ENCODE measurements around the gene PLA2G4D.

The PLA2G4D gene

DNA sequence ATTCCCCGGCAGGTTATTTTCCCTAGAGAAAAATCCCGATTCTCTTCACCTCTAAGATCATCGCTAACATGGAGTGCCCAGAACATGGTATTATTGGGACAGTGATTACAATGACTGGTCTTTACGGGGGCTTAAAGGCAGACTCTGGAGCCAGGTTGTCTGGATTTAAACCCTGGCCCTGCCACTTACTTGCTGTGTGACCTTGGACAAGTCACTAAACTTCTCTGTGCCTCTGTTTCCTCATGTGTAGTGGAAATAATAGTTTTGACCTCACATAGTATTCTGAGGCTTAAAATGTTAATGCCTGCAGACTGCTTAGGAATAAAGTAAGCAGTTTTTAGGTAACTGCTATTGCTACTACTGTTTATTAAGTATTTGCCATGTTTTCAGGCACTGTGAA, 4.4 kb downstream of the PLA2G4D start (continued):
- TF ChIP-seq OSR1 (CRISPR knock-in tag; IDR thresholded peaks at IDR 0.05), result no peak
- no peak for TF ChIP-seq TOX (CRISPR knock-in tag; IDR thresholded peaks at IDR 0.05; ENCODE audit: borderline replicate concordance)
- TF ChIP-seq, protein P1, sequence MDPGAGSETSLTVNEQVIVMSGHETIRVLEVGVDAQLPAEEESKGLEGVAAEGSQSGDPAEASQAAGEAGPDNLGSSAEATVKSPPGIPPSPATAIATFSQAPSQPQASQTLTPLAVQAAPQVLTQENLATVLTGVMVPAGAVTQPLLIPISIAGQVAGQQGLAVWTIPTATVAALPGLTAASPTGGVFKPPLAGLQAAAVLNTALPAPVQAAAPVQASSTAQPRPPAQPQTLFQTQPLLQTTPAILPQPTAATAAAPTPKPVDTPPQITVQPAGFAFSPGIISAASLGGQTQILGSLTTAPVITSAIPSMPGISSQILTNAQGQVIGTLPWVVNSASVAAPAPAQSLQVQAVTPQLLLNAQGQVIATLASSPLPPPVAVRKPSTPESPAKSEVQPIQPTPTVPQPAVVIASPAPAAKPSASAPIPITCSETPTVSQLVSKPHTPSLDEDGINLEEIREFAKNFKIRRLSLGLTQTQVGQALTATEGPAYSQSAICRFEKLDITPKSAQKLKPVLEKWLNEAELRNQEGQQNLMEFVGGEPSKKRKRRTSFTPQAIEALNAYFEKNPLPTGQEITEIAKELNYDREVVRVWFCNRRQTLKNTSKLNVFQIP (CRISPR knock-in tag; IDR thresholded peaks at IDR 0.05; ENCODE audit: borderline replicate concordance, low read depth), result no peak

GRCh38 chr15:42088801-42089640, 5.3 kb downstream of the PLA2G4D start:
- TF ChIP-seq, protein P1 (CRISPR knock-in tag; IDR thresholded peaks at IDR 0.05; ENCODE audit: borderline replicate concordance, low read depth), result no peak
- no peak for TF ChIP-seq PATZ1 (CRISPR knock-in tag; IDR thresholded peaks at IDR 0.05; ENCODE audit: borderline replicate concordance)
- TF ChIP-seq, protein P2, sequence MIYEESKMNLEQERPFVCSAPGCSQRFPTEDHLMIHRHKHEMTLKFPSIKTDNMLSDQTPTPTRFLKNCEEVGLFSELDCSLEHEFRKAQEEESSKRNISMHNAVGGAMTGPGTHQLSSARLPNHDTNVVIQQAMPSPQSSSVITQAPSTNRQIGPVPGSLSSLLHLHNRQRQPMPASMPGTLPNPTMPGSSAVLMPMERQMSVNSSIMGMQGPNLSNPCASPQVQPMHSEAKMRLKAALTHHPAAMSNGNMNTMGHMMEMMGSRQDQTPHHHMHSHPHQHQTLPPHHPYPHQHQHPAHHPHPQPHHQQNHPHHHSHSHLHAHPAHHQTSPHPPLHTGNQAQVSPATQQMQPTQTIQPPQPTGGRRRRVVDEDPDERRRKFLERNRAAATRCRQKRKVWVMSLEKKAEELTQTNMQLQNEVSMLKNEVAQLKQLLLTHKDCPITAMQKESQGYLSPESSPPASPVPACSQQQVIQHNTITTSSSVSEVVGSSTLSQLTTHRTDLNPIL (CRISPR knock-in tag; IDR thresholded peaks at IDR 0.05; ENCODE audit: low read depth), result no peak
- ATAC-seq, result no peak

DNA sequence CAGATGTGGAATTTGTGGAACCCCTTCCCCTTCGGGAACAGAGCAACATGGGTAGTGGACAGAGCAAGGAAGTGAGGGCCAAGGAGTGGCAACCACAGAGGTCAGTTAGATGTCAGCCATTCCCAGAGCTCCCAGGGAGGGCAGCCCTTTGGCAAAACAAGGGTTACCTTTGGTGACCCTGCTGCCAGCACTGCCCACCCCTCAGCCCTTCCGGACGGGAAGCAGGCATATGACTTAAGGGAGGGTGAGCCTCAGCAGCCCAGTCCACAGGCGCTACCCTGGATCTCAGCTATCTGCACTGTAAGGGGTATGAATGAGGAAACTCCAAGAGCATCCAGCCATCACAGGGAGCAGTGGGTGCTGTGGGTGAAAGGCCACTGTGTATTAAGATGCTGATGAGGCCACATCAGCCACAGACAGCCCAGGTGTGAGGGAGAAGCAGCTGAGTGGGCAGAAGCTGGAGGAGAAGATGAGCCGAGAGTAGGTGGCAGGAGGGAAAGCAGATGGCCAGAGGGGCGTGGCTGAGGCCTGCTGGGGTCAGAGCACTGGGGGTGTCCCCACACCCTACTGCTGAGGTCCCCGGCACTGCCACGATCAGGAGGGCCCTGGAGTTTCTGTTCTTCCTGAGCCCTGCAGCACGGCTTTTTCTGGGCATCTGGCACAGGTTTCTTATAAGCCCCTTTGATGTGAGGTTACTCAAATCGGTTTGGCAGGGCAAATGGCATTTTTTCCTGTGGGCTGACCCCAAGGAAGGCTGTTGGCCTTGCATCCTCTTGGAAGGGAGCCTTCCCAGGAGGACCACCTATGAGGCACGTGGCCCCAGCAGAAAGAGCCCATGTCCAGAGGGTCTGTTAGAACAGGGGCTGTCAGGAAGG, 6.2 kb downstream of the PLA2G4D start:
- no peak for TF ChIP-seq ISL1 (CRISPR knock-in tag; IDR thresholded peaks at IDR 0.05)
- ATAC-seq, result no peak

GRCh38 chr15:42087460-42087859, 6.9 kb downstream of the PLA2G4D start:
- TF ChIP-seq ARNTL (CRISPR knock-in tag; IDR thresholded peaks at IDR 0.05; ENCODE audit: borderline replicate concordance, low read depth) (no peak), ZNF70 (CRISPR knock-in tag; IDR thresholded peaks at IDR 0.05) (no peak), PATZ1 (CRISPR knock-in tag; IDR thresholded peaks at IDR 0.05; ENCODE audit: borderline replicate concordance) (no peak)
- ATAC-seq, result no peak

GRCh38 chr15:42085721-42086120, 8.6 kb downstream of the PLA2G4D start:
- no peak for ATAC-seq
- TF ChIP-seq RARB (CRISPR knock-in tag; IDR thresholded peaks at IDR 0.05), result no peak
- TF ChIP-seq TSHZ2 (CRISPR knock-in tag; IDR thresholded peaks at IDR 0.05), result no peak
- TF ChIP-seq PATZ1 (CRISPR knock-in tag; IDR thresholded peaks at IDR 0.05; ENCODE audit: borderline replicate concordance), result no peak
- TF ChIP-seq ZC3H10 (CRISPR knock-in tag; IDR thresholded peaks at IDR 0.05), result no peak
- TF ChIP-seq CSDC2 (CRISPR knock-in tag; IDR thresholded peaks at IDR 0.05), result no peak
- TF ChIP-seq ZFP30 (CRISPR knock-in tag; IDR thresholded peaks at IDR 0.05), result no peak
- no peak for TF ChIP-seq ISL1 (CRISPR knock-in tag; IDR thresholded peaks at IDR 0.05)
- no peak for TF ChIP-seq ESRRG (CRISPR knock-in tag; IDR thresholded peaks at IDR 0.05)
- TF ChIP-seq, protein P3, sequence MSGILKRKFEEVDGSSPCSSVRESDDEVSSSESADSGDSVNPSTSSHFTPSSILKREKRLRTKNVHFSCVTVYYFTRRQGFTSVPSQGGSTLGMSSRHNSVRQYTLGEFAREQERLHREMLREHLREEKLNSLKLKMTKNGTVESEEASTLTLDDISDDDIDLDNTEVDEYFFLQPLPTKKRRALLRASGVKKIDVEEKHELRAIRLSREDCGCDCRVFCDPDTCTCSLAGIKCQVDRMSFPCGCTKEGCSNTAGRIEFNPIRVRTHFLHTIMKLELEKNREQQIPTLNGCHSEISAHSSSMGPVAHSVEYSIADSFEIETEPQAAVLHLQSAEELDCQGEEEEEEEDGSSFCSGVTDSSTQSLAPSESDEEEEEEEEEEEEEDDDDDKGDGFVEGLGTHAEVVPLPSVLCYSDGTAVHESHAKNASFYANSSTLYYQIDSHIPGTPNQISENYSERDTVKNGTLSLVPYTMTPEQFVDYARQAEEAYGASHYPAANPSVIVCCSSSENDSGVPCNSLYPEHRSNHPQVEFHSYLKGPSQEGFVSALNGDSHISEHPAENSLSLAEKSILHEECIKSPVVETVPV (CRISPR knock-in tag; IDR thresholded peaks at IDR 0.05), result no peak
- TF ChIP-seq TOX (CRISPR knock-in tag; IDR thresholded peaks at IDR 0.05; ENCODE audit: borderline replicate concordance), result no peak
- TF ChIP-seq PPARA (CRISPR knock-in tag; IDR thresholded peaks at IDR 0.05; ENCODE audit: borderline replicate concordance), result no peak
